ENCODE data around the gene RTEL1. TPM values are rescaled to one million over a fixed set of nuclear protein-coding genes. Genes with fewer than 3 reads are reported as not detected.

Gene RTEL1
- polyA plus RNA-seq, 1 donor from 2014 or later: 29.2 TPM

- H3K9ac ChIP-seq (ENCODE audit: low read length): no peak overlapping the region
- H3K4me2 ChIP-seq (ENCODE audit: low read length): no peak overlapping the region
- no peaks in the 10 kb centered on the region for H3F3A ChIP-seq (ENCODE audit: insufficient read depth, low read length, poor library complexity, severe bottlenecking)
- TF ChIP-seq RAD21 (conservative IDR thresholded peaks at IDR 0.05) (no peak), REST (IDR thresholded peaks at IDR 0.05; ENCODE audit: borderline replicate concordance) (no peak), EP300 (conservative IDR thresholded peaks at IDR 0.05; ENCODE audit: poor library complexity, severe bottlenecking) (no peak), TAF1 (IDR thresholded peaks at IDR 0.05; ENCODE audit: low read depth) (no peak), CTCF (IDR thresholded peaks at IDR 0.05; ENCODE audit: poor library complexity, severe bottlenecking) (no peak), SMC3 (conservative IDR thresholded peaks at IDR 0.05; ENCODE audit: poor library complexity) (no peak), POLR2AphosphoS5 (IDR thresholded peaks at IDR 0.05) (no peak), EZH2 (IDR thresholded peaks at IDR 0.05; ENCODE audit: borderline replicate concordance, insufficient read depth, low read length, poor library complexity, severe bottlenecking) (no peak), MXI1 (conservative IDR thresholded peaks at IDR 0.05; ENCODE audit: poor library complexity, severe bottlenecking) (no peak)
- no peaks in the 10 kb centered on the region for H3K9me2 ChIP-seq (ENCODE audit: insufficient read depth, low read length)
- no peaks in the 10 kb centered on the region for H3K27me3 ChIP-seq (ENCODE audit: insufficient read depth, low read depth, low read length)
- H3K36me3 ChIP-seq (ENCODE audit: insufficient read depth, low read length): no peaks in the 10 kb centered on the region
- H3K9me3 ChIP-seq (ENCODE audit: low read length): no peaks in the 10 kb centered on the region
- H3K79me2 ChIP-seq (replicated peaks; ENCODE audit: insufficient read depth, low read length): peaks cover 23% of the 10 kb centered on the region
- H2AFZ ChIP-seq (ENCODE audit: low read depth, low read length): no peak overlapping the region
- no peak overlapping the region for H3K4me3 ChIP-seq (ENCODE audit: low read length)
- H3K27ac ChIP-seq (ENCODE audit: low read length): no peak overlapping the region
- no peaks in the 10 kb centered on the region for H4K20me1 ChIP-seq (ENCODE audit: insufficient read depth)
Observed at GRCh38 chr20:63622096-63622495, 36.0 kb upstream of the RTEL1 start.

- no peak for TF ChIP-seq RAD21 (conservative IDR thresholded peaks at IDR 0.05)
- no peak for TF ChIP-seq EZH2 (IDR thresholded peaks at IDR 0.05; ENCODE audit: borderline replicate concordance, insufficient read depth, low read length, poor library complexity, severe bottlenecking)
- TF ChIP-seq POLR2AphosphoS5 (IDR thresholded peaks at IDR 0.05): no peak
- no peak for TF ChIP-seq TAF1 (IDR thresholded peaks at IDR 0.05; ENCODE audit: low read depth)
- no peak for TF ChIP-seq REST (IDR thresholded peaks at IDR 0.05; ENCODE audit: borderline replicate concordance)
- no peaks in the 10 kb centered on the region for H3K36me3 ChIP-seq (ENCODE audit: insufficient read depth, low read length)
- H3K9ac ChIP-seq (ENCODE audit: low read length): no peak overlapping the region
- no peaks in the 10 kb centered on the region for H3K9me2 ChIP-seq (ENCODE audit: insufficient read depth, low read length)
- no peaks in the 10 kb centered on the region for H3K9me3 ChIP-seq (ENCODE audit: low read length)
- peaks cover 23% of the 10 kb centered on the region for H3K79me2 ChIP-seq (replicated peaks; ENCODE audit: insufficient read depth, low read length)
- H4K20me1 ChIP-seq (ENCODE audit: insufficient read depth): no peaks in the 10 kb centered on the region
- no peak overlapping the region for H2AFZ ChIP-seq (ENCODE audit: low read depth, low read length)
- no peak overlapping the region for H3K4me2 ChIP-seq (ENCODE audit: low read length)
- no peaks in the 10 kb centered on the region for H3F3A ChIP-seq (ENCODE audit: insufficient read depth, low read length, poor library complexity, severe bottlenecking)
- H3K27ac ChIP-seq (ENCODE audit: low read length): no peak overlapping the region
- no peaks in the 10 kb centered on the region for H3K27me3 ChIP-seq (ENCODE audit: insufficient read depth, low read depth, low read length)
- H3K4me3 ChIP-seq (ENCODE audit: low read length): no peak overlapping the region
Observed at GRCh38 chr20:63622732-63623131, 35.4 kb upstream of the RTEL1 start.
